NCI-H345 treated with DMSO at 0.1 percent for 48 hours (cell line): ENCODE measurements around the gene ABCC11.

Experiments used
- DNase-seq: peaks from one replicate; lab custom pipeline; 2025; ENCODE audit not compliant: unreplicated experiment; lab: John Stamatoyannopoulos, UW

ABCC11 gene

DNA sequence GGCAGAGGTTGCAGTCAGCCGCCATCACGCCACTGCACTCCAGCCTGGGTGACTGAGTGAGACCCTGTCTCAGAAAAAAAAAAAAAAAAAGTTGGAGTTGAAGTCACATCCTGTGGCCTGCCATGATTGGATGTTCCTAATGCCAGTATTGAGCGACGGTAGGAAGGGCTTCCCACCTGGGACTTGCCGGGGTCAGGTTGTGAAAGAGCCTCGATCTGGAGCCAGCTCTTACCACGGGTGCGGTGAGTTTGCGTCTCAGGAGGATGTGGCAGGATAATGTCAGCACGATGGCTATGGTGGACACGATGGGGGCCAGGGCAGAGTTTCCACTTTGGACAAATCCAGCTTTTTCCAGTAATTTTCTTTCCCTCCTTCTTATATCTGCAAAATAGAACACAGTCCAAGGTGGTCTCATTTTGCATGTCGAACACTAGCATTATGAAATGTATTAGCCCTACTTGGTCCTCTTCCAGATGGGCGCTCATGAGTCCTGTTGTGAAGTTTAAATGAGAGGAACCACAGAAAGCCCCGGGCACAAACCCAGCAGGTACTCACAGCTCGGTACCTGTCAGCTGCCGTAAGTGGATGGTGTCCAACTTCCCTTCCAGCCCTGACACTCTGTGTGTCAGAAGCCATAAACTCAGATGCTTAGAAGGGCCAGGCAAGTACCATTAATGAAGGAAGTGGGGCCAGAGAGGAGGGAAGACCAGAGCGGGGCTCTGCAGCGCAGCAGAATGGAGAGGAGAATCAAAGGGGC is 113.7 kb downstream of the ABCC11 start:
- DNase-seq, result no peak

DNA sequence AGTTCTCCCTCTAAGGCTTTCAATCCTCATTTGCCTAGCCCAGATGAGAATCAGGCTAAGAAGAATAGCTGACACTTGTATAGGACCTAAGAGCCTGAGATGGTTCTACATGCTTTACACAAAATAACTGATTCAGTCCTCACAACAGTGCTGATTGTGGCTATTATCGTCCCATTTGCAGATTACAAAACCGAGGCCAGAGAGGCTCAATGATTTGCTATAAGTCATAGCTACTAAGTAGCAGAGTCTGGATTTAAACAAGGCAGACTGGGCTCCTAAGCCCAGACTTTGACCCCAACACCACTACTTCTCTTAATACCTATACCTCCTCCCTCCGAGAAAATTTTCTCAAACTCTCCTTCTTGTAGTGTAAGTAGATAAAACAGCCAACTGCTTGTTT is 114.6 kb downstream of the ABCC11 start:
- no peak for DNase-seq

DNA sequence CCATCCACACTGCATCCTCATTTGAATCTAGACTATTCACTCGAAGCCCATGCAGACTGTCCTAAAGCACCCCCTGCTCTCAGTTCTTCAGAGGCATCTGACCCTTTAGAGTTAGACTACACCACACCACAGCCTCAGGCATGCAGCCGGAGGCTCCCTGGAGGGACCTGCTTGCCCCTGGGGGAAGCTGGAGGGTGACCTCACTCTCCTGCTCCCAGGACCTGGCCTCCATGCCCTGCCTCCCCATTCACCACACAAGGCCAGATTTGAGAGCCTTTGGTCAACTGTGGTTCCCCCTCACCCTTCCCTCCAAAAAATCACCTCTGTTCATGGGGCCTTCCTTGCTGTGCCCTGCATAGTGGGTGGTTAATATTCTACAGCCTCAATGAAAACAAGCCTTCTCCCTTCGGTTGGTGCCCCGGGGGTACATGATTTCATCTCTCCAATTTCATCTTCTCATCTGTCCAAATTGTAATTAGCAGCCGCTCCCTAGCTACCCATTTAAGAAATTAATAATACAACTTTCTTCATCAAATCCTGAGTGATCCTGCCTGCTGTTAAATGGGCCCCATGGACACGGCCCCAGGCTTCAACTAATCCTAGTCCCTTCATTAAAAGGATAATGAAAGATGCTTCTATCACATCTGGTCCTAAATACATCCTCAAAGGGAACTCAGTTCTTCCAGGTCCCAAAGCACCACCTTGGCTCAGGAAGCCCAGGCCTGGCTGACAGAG is 116.0 kb downstream of the ABCC11 start:
- DNase-seq, result no peak

DNA sequence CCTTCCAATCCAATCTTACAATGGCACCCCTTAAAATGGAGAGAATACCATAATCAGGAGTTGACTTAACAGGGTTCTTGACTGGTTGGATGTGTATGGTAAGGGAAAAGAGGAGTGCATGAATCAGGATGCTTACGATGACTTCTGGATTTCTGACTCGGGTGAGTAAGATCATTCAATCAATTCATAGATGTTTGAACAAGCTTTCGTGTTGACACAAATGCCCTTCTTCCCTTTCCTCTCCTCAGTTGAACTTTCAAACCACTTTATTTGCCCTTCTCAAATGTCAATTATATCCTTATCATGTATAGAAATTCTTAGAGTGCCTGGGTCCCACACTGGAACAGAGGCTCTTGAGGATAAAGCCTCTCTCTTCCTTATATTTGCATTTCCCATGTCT is 117.4 kb downstream of the ABCC11 start:
- DNase-seq, result no peak

DNA sequence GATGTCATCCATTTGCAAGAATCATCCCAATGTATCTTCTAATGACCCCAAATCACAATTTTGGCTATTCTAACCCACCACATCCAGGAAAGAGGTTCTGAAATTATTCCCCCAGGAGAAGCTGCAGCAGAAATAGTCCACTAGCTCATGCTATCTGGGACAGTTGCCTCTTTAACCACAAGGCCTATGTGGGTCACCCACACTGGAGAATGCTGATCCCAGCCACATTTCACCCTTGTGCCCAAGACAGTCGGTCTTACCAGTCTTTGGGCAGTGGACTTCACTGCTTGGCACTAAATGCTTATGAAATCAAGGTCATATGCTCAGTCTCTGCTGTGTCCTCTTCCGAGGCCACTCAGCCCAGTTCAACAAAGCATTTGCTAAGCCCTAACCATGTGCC is 118.6 kb downstream of the ABCC11 start:
- DNase-seq, result no peak

DNA sequence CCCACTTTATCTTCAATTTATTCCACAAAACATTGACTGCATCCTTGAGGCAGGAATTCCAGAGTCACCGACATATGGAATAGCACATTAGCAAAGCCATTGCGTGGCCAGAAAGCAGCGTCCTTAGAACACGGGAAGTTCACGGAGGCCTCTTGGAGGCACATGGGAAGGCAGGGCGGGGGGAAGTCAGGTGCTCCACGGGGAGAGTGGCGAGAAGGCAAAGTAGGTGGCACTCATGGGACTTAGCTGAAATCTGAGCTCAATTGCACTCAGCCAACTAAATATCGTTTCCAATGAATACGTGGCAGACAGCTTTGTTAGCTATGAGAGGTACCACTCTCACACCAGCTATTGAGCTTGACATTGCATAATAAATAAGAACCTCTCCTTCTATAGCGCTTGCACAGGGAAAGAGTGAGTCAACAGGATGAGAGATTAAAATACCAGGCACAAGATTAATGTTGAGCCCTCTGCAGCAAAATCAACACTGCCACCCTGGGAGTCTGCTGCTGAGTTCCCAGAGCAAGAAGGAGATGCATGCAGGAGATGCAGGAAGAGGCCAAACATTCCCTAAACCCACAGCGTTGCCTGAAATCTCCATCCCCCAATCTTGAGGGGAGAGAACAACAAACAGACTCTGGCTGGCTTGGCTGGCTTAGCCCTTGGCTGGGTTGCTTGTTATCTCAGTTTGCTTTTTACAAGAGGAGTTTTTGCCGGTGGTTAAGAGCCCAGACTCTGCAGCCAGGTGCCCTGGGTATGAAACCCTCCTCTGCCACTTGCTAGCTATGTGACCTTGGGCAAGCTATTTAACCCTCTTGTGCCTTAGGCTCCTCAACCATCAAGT is 120.3 kb downstream of the ABCC11 start:
- DNase-seq, result peak; percentile 19

DNA sequence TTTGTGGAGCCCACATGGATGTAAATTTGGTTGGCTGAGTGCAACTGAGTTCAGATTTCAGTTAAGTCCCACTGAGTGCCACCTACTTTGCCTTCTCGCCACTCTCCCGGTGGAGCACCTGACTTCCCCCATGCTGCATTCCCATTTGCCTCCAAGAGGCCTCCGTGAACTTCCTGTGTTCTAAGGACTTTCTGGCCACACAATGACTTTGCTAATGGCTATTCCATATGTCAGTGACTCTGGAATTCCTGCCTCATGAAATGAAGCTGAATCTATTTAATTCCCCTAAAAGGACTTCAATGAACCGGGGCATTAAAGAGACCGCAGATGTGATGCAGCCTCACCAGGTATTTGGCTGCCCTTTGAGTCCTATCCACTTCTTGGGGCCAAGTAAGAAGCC is 121.5 kb downstream of the ABCC11 start:
- no peak for DNase-seq

DNA sequence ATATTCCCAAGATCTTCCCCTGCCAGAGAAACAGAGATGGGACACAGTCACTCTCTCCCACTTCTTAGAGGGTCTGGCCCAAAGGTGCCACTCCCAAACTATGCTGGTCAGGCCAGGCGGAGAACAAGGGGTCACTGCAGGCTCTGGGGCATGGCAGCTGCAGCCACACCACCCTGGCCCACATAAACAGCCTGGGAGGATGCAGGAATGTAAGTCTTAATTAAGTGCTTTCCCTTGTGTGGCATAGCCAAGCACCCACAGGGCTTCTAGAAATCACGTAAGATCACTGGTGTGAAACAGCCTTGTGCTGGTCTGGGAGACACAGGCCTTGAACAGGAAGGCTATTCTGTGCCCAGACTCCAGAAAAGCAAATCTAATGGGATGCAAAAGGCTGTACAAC is 123.1 kb downstream of the ABCC11 start:
- no peak for DNase-seq

DNA sequence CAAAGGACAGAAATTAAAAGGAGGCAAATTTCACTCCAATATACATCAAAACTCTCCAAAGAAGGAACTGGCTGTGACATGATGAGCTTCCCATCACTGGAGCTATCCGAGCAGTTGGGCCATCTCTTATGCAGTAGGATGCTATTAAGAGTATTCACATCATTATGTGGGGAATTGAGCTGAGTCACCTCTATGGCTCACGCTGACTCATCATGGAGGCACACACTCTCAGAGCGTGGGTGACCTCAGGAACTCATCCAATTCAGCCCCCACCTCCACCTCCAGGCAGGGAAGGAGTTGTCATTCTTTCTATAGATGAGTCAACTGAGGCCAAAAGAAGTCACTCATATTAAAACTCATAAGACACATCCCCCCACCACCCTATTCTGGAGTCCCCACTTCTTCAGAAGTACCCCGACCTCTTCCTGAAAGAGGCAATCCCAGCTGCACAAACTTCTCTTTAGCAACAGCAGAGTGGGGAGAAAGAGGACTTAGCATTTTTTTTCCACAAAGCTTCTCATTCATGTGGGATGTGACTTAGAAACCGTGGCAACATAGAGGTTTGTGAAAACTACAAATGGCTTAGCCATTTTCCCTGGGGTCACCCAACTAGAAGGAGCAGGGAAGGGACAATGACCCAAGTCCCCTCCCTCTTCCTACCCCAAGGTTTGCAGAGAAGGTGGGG is 124.1 kb downstream of the ABCC11 start:
- no peak for DNase-seq

DNA sequence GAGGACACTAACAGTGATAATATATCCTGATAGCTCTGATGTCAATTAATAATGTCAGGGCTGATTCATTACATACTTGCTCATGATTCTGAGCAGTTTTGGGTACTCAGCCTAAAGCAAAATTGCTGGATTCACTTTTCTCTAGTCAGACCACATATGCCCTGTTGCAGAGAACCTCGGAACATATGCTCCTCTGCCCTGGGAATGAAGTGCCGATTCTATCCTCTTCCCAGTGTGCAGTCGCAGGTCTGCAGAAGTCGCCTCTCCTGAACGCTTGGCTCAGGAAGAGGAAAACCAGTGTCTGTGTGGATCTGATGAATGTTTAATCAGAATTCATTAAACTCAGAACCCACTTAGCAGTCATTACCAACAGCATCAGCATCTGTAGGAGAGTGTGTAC is 126.1 kb downstream of the ABCC11 start:
- no peak for DNase-seq

DNA sequence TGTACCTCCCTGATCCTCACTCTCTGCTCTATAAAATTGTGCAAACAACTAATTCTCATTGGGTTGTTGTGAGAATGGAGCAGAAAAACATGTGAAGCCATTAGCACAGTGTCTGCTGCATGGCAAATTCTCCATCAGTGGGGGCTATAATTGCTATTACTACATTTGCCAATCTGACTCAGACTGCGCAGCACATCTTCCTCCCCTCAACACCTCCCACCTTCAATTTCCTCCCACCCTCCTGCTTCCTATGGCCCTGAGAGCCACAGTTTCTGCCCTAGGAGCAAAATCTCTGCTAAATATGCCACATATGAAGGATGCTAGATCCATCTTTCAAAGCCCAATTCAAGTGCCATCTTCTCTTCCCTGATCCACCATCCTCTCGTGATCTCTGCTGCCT is 128.5 kb downstream of the ABCC11 start:
- no peak for DNase-seq

DNA sequence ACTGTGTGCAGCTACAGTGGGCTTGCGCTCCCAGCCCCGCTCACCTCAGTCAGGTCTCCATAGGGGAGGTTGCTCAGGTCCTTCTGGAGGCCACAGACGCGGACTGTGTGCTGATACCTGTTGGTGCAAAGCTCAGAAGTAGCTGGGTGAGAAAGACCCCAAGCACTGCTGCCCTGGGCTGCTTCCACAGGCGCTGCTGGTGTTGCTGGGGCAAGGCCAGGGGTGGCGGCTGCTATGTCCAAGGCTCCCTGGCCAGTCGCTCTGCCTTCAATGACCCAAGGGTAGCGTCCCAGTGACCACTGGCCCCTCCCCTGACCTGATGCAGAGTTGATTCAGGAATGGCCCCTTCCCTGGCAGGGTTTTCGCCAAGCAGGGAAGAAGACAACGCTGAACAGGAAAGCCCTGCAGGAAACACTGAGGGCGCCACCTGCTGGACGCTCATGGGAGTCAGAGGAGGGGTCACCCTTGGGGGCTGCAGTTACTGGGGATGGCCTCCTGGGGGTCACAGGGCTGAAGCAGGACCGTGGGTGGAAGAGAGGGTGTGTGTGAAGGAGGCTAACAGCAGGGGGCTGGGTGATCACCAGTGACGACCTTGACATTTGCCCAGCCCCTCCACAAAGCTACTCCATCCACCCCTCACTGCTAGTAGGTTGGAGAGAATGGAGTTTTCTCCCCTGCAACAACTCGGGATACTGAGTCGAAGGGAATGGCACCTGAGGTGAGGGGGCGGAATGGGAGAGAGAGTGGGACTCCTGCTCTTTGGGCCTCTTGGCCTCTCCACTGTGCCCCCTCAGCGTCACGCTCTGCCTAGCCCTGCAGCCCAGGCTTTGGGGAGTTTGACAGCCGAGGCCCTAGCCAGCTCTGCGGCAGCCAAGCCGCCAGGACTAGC is 129.9 kb downstream of the ABCC11 start:
- no peak for DNase-seq
